Measurements from ENCODE around the gene KRT5. TPM values are rescaled to one million over a fixed set of nuclear protein-coding genes. Genes with fewer than 3 reads are reported as not detected.

KRT5 gene
- total and polyA plus RNA-seq, 2 experiments from 2014 or later = not detected

GRCh38 chr12:52528641-52529143 lies 8.5 kb upstream of the KRT5 start:
- ATAC-seq (no peak), DNase-seq (ENCODE audit: low spot score) (no peak)

GRCh38 chr12:52527121-52527800 lies 7.1 kb upstream of the KRT5 start:
- Mint-ChIP-seq H3K4me1 (no peaks in the 10 kb centered on the region), H3K36me3 (ENCODE audit: low read depth) (no peaks in the 10 kb centered on the region), H3K27ac (no peak overlapping the region), H3K9me3 (no peaks in the 10 kb centered on the region), H3K27me3 (ENCODE audit: insufficient read depth, low read depth, poor library complexity) (peaks cover 4% of the 10 kb centered on the region), H3K4me3 (no peak overlapping the region)
- Histone ChIP-seq H3K27ac (ENCODE audit: low read depth) (no peak overlapping the region), H3K36me3 (ENCODE audit: insufficient read depth) (no peaks in the 10 kb centered on the region), H3K4me2 (no peak overlapping the region), H3K27me3 (ENCODE audit: insufficient read depth) (no peaks in the 10 kb centered on the region), H4K20me1 (replicated peaks; ENCODE audit: insufficient read depth) (no peaks in the 10 kb centered on the region), H3K4me3 (no peak overlapping the region), H3K79me2 (replicated peaks; ENCODE audit: insufficient read depth) (no peaks in the 10 kb centered on the region), H3K9me2 (ENCODE audit: insufficient read depth) (no peaks in the 10 kb centered on the region), H2AFZ (no peak overlapping the region), H3K4me1 (ENCODE audit: insufficient read depth) (no peaks in the 10 kb centered on the region), H3F3A (replicated peaks; ENCODE audit: low read depth) (no peaks in the 10 kb centered on the region)
- DNase-seq (ENCODE audit: low spot score) (no peak), ATAC-seq (no peak)
- TF ChIP-seq CREB1 (CRISPR knock-in tag; IDR thresholded peaks at IDR 0.05; ENCODE audit: low read depth) (no peak), EZH2 (IDR thresholded peaks at IDR 0.05; ENCODE audit: low read depth, unreplicated experiment) (no peak), REST (IDR thresholded peaks at IDR 0.05; ENCODE audit: unreplicated experiment) (no peak), JUNB (IDR thresholded peaks at IDR 0.05; ENCODE audit: unreplicated experiment) (no peak), ZNF331 (CRISPR knock-in tag; IDR thresholded peaks at IDR 0.05; ENCODE audit: low read depth) (no peak), ZNF462 (CRISPR knock-in tag; IDR thresholded peaks at IDR 0.05) (no peak), ETS1 (IDR thresholded peaks at IDR 0.05) (no peak), ZNF114 (CRISPR knock-in tag; IDR thresholded peaks at IDR 0.05) (no peak)

More at GRCh38 chr12:52528641-52529143, 8.5 kb upstream of the KRT5 start:
- Mint-ChIP-seq H3K9me3 (no peaks in the 10 kb centered on the region), H3K27me3 (ENCODE audit: insufficient read depth, low read depth, poor library complexity) (peaks cover 4% of the 10 kb centered on the region), H3K4me1 (no peaks in the 10 kb centered on the region), H3K27ac (no peak overlapping the region), H3K36me3 (ENCODE audit: low read depth) (no peaks in the 10 kb centered on the region), H3K4me3 (no peak overlapping the region)
- no peak overlapping the region for H2AFZ ChIP-seq
- H3K79me2 ChIP-seq (replicated peaks; ENCODE audit: insufficient read depth) = no peaks in the 10 kb centered on the region
- no peaks in the 10 kb centered on the region for H3K4me1 ChIP-seq (ENCODE audit: insufficient read depth)
- H4K20me1 ChIP-seq (replicated peaks; ENCODE audit: insufficient read depth) = no peaks in the 10 kb centered on the region
- H3K27ac ChIP-seq (ENCODE audit: low read depth) = no peak overlapping the region
- no peaks in the 10 kb centered on the region for H3F3A ChIP-seq (replicated peaks; ENCODE audit: low read depth)
- TF ChIP-seq CREB1 (CRISPR knock-in tag; IDR thresholded peaks at IDR 0.05; ENCODE audit: low read depth) = no peak
- no peaks in the 10 kb centered on the region for H3K27me3 ChIP-seq (ENCODE audit: insufficient read depth)
- H3K4me3 ChIP-seq = no peak overlapping the region
- H3K4me2 ChIP-seq = no peak overlapping the region
- H3K36me3 ChIP-seq (ENCODE audit: insufficient read depth) = no peaks in the 10 kb centered on the region
- no peaks in the 10 kb centered on the region for H3K9me2 ChIP-seq (ENCODE audit: insufficient read depth)
